Activated naive CD8-positive, alpha-beta T cell treated with anti-CD3 and anti-CD28 coated beads, Interleukin-2, amount 10 ng/mL, durations not matched to agents 7 days and 5 days (primary cell): ENCODE measurements around the gene PCDHGA1. TPM values are rescaled to one million over a fixed set of nuclear protein-coding genes. Genes with fewer than 3 reads are reported as not detected.
"Not testable (repeated sequence)": the region's sequence is repeated elsewhere in the genome, so short reads cannot be mapped to it uniquely, and the experiment has no call there.

Source experiments
- ATAC-seq: fragments of 150-1000 bp; cut with Tn5 transposase; one replicate; pipeline ENCODE4 v1.10.0; 2021; ENCODE audit warnings: low read depth, moderate library complexity
- POLR2A ChIA-PET: fragments of 350-600 bp; sonication (Branson Sonifier 250); formaldehyde crosslinking; loops from one replicate; lab custom pipeline; 2021; ENCODE audit warnings: antibody characterized with exemption; lab: Charles Lee
- DNase-seq: peaks from one replicate; pipeline ENCODE4 v3.0.0; 2021
- H3K27ac Mint-ChIP-seq: one replicate; pipeline ENCODE4 v1.8.0; 2022; ENCODE audit warnings: mild to moderate bottlenecking, mixed read lengths
- H3K27me3 Mint-ChIP-seq: one replicate; pipeline ENCODE4 v1.8.0; 2022; ENCODE audit warnings: mild to moderate bottlenecking, moderate library complexity, mixed read lengths
- H3K36me3 Mint-ChIP-seq: one replicate; pipeline ENCODE4 v1.8.0; 2021; ENCODE audit warnings: mild to moderate bottlenecking, mixed read lengths
- H3K4me1 Mint-ChIP-seq: one replicate; pipeline ENCODE4 v1.8.0; 2021; ENCODE audit warnings: mixed read lengths
- H3K4me3 Mint-ChIP-seq: one replicate; pipeline ENCODE4 v1.8.0; 2022; ENCODE audit warnings: mild to moderate bottlenecking, moderate library complexity, mixed read lengths
- H3K9me3 Mint-ChIP-seq: one replicate; pipeline ENCODE4 v1.8.0; 2021; ENCODE audit warnings: mixed read lengths
- total RNA-seq, 2 experiments: library from RNA; stranded (reverse); gene quantifications; one replicate each; pipeline ENCODE4 v1.2.3, GENCODE V29; 2021

PCDHGA1 gene
- total RNA-seq, 2 experiments from 2014 or later: 0.11 to 0.31 TPM

DNA sequence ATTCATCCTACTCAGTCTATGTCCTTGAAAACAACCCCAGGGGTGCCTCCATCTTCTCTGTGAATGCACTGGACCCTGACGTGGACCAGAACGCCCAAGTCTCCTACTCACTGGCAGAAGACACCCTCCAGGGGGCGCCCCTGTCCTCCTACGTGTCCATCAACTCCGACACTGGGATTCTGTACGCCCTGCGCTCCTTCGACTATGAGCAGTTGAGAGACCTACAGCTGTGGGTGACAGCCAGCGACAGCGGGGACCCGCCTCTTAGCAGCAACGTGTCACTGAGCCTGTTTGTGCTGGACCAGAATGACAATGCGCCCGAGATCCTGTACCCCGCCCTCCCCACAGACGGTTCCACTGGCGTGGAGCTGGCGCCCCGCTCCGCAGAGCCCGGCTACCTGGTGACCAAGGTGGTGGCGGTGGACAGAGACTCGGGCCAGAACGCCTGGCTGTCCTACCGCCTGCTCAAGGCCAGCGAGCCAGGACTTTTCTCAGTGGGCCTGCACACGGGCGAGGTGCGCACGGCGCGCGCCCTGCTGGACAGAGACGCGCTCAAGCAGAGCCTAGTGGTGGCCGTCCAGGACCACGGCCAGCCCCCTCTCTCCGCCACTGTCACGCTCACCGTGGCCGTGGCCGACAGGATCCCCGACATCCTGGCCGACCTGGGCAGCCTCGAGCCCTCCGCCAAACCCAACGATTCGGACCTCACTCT is 45.3 kb downstream of the PCDHGA1 start:
- H3K4me3 Mint-ChIP-seq, H3K27ac Mint-ChIP-seq, H3K36me3 Mint-ChIP-seq, DNase-seq, H3K4me1 Mint-ChIP-seq, ATAC-seq: not testable (repeated sequence)
- POLR2A ChIA-PET: interaction anchor here (0.6 kb wide), 1 partner anchor 55 kb away, joined by 3 read pairs; the partner anchor contains the start of gene TAF7
- H3K27me3 Mint-ChIP-seq: peaks cover 35% of the 10 kb centered on the region
- H3K9me3 Mint-ChIP-seq: peaks cover 33% of the 10 kb centered on the region

GRCh38 chr5:141382469-141383294 is 52.4 kb downstream of the PCDHGA1 start, which contains the start of gene PCDHGA7:
PCDHGA7 (plus strand) TSS chr5:141382742; CDS start chr5:141382900, 158 bp downstream.
- no peak for ATAC-seq
- H3K4me3 Mint-ChIP-seq: peak within 1 kb of the TSS; percentile 64
- DNase-seq: no peak
- peaks cover 14% of the 10 kb centered on the region for H3K9me3 Mint-ChIP-seq
- no peaks in the 10 kb centered on the region for H3K4me1 Mint-ChIP-seq
- H3K27ac Mint-ChIP-seq: no peak within 1 kb of the TSS
- POLR2A ChIA-PET: no interaction called here
- H3K36me3 Mint-ChIP-seq: no peaks in the 10 kb centered on the region
- peaks cover 27% of the 10 kb centered on the region for H3K27me3 Mint-ChIP-seq

DNA sequence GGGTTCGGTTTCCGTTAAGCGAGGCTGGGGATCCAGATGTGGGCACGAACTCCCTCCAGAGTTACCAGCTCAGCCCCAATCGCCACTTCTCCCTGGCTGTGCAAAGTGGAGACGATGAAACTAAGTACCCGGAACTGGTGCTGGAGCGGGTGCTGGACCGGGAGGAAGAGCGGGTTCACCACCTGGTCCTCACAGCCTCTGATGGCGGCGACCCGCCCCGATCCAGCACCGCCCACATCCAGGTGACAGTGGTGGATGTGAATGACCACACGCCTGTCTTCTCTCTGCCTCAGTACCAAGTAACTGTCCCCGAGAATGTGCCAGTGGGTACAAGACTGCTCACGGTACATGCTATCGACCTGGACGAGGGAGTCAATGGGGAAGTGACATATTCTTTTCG is 53.0 kb downstream of the PCDHGA1 start:
- Mint-ChIP-seq H3K27ac (no peak overlapping the region), H3K4me1 (no peaks in the 10 kb centered on the region), H3K36me3 (peaks cover under 1% of the 10 kb centered on the region), H3K27me3 (peaks cover 29% of the 10 kb centered on the region), H3K4me3 (no peak overlapping the region), H3K9me3 (peaks cover 16% of the 10 kb centered on the region)
- POLR2A ChIA-PET: no interaction called here
- no peak for DNase-seq
- no peak for ATAC-seq

DNA sequence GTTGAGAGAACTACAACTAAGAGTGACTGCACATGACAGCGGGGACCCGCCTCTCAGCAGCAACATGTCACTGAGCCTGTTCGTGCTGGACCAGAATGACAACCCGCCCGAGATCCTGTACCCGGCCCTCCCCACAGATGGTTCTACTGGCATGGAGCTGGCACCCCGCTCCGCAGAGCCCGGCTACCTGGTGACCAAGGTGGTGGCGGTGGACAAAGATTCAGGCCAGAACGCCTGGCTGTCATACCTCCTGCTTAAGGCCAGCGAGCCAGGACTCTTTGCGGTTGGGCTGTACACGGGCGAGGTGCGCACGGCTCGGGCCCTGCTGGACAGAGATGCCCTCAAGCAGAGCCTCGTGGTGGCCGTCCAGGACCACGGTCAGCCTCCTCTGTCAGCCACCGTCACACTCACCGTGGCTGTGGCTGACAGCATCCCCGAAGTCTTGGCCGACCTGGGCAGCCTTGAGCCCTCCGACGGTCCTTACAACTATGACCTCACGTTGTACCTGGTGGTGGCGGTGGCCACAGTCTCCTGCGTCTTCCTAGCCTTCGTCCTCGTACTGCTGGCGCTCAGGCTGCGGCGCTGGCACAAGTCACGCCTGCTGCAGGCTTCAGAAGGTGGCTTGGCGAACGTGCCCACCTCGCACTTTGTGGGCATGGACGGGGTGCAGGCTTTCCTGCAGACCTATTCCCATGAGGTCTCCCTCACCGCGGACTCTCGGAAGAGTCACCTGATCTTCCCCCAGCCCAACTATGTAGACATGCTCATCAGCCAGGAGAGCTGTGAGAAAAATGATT is 54.4 kb downstream of the PCDHGA1 start:
- DNase-seq (no peak), ATAC-seq (no peak)
- no peak overlapping the region for H3K27ac Mint-ChIP-seq
- H3K4me1 Mint-ChIP-seq: no peaks in the 10 kb centered on the region
- H3K9me3 Mint-ChIP-seq: peaks cover 19% of the 10 kb centered on the region
- H3K27me3 Mint-ChIP-seq: peaks cover 38% of the 10 kb centered on the region
- H3K36me3 Mint-ChIP-seq: peaks cover 3% of the 10 kb centered on the region
- POLR2A ChIA-PET: no interaction called here
- no peak overlapping the region for H3K4me3 Mint-ChIP-seq

DNA sequence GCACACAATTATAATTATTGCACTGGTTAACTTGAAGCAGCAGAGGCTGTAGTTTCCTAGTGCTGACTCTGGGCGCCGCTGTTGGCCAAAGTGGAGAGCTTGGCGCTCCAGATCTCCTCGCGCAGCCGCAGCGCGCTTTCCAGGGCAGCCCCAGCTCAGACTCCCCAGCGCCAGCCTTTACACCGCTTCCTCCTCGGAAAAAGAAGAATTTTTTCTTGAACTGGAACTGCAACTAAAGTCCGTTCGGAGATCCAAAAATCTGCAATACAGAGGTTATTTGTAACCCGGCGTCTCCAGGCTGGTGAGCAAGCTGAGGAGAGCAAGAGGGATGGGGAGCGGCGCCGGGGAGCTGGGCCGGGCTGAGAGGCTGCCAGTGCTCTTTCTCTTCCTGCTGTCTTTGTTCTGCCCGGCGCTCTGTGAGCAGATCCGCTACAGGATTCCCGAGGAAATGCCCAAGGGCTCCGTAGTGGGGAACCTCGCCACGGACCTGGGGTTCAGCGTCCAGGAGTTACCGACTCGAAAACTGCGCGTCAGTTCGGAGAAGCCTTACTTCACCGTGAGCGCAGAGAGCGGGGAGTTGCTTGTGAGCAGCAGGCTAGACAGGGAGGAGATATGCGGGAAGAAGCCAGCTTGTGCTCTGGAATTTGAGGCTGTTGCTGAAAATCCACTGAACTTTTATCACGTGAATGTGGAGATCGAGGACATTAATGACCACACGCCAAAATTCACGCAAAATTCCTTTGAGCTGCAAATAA is 57.4 kb downstream of the PCDHGA1 start, which contains the start of gene PCDHGB4:
Gene PCDHGB4 (plus strand): TSS at position 142 of the 755 bp plus-strand sequence. CDS start 187 bp downstream, at position 329.
- POLR2A ChIA-PET, H3K4me1 Mint-ChIP-seq, H3K36me3 Mint-ChIP-seq: not testable (repeated sequence)
- Mint-ChIP-seq H3K4me3 (peak within 1 kb of the TSS; percentile 30), H3K27me3 (peaks cover 36% of the 10 kb centered on the region), H3K9me3 (peaks cover 18% of the 10 kb centered on the region), H3K27ac (peak within 1 kb of the TSS; percentile 56)
- ATAC-seq (peak; percentile 58), DNase-seq (peak; percentile 52)

GRCh38 chr5:141388661-141389060 is 58.3 kb downstream of the PCDHGA1 start:
- POLR2A ChIA-PET: no interaction called here
- Mint-ChIP-seq H3K27me3 (peaks cover 30% of the 10 kb centered on the region), H3K36me3 (peaks cover 7% of the 10 kb centered on the region), H3K4me3 (no peak overlapping the region), H3K4me1 (no peaks in the 10 kb centered on the region), H3K9me3 (peaks cover 21% of the 10 kb centered on the region), H3K27ac (peak overlapping the region; percentile 56)
- ATAC-seq: no peak
- DNase-seq: no peak

DNA sequence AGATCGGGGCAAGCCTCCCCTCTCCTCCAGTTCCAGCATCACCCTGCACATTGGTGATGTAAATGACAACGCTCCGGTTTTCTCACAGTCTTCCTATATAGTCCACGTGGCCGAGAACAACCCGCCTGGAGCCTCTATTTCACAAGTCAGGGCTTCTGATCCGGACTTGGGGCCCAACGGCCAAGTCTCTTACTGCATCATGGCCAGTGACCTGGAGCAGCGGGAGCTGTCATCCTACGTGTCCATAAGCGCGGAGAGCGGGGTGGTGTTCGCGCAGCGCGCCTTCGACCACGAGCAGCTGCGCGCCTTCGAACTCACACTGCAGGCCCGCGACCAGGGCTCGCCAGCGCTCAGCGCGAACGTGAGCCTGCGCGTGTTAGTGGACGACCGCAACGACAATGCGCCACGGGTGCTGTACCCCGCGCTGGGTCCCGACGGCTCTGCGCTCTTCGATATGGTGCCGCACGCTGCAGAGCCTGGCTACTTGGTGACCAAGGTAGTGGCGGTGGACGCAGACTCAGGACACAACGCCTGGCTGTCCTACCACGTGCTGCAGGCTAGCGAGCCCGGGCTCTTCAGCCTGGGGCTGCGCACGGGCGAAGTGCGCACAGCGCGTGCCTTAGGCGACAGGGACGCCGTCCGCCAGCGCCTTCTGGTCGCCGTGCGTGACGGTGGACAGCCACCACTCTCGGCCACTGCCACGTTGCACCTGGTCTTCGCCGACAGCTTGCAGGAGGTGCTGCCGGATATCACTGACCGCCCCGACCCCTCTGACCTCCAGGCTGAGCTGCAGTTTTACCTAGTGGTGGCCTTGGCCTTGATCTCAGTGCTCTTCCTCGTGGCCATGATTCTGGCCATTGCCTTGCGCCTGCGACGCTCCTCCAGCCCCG is 59.1 kb downstream of the PCDHGA1 start:
- POLR2A ChIA-PET: no interaction called here
- ATAC-seq: no peak
- Mint-ChIP-seq H3K4me3 (no peak overlapping the region), H3K36me3 (peaks cover 7% of the 10 kb centered on the region), H3K27me3 (peaks cover 36% of the 10 kb centered on the region), H3K27ac (peak overlapping the region; percentile 70), H3K4me1 (no peaks in the 10 kb centered on the region), H3K9me3 (peaks cover 25% of the 10 kb centered on the region)
- DNase-seq: peak; percentile 25

DNA sequence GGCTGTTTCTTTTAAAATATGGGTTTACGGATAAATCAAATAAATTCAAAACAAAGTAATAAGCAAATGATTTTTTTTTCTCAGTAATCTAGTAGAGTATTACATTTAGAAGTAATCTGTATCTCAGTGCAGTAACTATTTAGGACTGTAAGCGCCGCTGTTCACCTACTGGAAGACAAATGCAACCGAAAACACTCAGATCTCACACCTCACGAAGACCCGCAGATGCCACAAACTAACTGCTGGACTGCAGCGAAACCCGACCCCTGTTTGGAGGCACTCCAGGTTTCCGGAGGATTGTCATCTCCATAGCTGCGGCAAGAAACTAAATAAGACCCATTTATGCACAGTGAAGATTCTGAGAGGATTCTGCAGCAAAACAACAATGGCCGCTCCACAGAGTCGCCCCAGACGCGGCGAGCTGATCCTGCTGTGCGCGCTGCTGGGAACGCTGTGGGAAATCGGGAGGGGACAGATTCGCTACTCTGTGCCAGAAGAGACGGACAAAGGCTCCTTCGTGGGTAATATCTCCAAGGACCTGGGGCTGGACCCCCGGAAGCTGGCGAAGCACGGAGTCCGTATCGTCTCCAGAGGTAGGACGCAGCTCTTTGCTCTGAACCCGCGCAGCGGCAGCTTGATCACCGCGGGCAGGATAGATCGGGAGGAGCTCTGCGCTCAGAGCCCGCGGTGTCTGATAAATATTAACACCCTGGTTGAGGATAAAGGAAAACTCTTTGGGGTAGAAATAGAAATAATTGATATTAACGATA is 62.3 kb downstream of the PCDHGA1 start, which contains the start of gene PCDHGA8:
Gene PCDHGA8 (plus strand): TSS at position 205 of the 770 bp plus-strand sequence. CDS start 181 bp downstream, at position 386.
- Mint-ChIP-seq H3K27ac (no peak within 1 kb of the TSS), H3K36me3 (peaks cover 7% of the 10 kb centered on the region), H3K9me3 (peaks cover 23% of the 10 kb centered on the region), H3K27me3 (peaks cover 48% of the 10 kb centered on the region), H3K4me1 (no peaks in the 10 kb centered on the region), H3K4me3 (no peak within 1 kb of the TSS)
- POLR2A ChIA-PET: no interaction called here
- no peak for ATAC-seq
- DNase-seq: no peak

DNA sequence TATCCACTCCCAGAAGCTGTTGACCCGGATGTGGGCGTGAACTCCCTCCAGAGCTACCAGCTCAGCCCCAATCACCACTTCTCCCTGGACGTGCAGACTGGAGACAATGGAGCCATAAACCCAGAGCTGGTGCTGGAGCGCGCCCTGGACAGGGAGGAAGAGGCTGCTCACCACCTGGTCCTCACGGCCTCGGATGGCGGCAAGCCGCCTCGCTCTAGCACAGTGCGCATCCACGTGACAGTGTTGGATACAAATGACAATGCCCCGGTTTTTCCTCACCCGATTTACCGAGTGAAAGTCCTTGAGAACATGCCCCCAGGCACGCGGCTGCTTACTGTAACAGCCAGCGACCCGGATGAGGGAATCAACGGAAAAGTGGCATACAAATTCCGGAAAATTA is 63.0 kb downstream of the PCDHGA1 start:
- H3K9me3 Mint-ChIP-seq: peaks cover 22% of the 10 kb centered on the region
- no peak overlapping the region for H3K27ac Mint-ChIP-seq
- no peaks in the 10 kb centered on the region for H3K4me1 Mint-ChIP-seq

DNA sequence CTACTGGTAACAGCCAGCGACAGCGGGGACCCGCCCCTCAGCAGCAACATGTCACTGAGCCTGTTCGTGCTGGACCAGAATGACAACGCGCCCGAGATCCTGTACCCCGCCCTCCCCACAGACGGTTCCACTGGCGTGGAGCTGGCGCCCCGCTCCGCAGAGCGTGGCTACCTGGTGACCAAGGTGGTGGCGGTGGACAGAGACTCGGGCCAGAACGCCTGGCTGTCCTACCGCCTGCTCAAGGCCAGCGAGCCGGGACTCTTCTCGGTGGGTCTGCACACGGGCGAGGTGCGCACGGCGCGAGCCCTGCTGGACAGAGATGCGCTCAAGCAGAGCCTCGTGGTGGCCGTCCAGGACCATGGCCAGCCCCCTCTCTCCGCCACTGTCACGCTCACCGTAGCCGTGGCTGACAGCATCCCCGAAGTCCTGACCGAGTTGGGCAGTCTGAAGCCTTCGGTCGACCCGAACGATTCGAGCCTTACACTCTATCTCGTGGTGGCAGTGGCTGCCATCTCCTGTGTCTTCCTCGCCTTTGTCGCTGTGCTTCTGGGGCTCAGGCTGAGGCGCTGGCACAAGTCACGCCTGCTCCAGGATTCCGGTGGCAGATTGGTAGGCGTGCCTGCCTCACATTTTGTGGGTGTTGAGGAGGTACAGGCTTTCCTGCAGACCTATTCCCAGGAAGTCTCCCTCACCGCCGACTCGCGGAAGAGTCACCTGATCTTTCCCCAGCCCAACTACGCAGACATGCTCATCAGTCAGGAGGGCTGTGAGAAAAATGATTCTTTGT is 64.3 kb downstream of the PCDHGA1 start:
- H3K4me1 Mint-ChIP-seq, POLR2A ChIA-PET, H3K27ac Mint-ChIP-seq, ATAC-seq, H3K36me3 Mint-ChIP-seq, H3K4me3 Mint-ChIP-seq, DNase-seq: not testable (repeated sequence)
- Mint-ChIP-seq H3K9me3 (peaks cover 21% of the 10 kb centered on the region), H3K27me3 (peaks cover 46% of the 10 kb centered on the region)

More for the DNA sequence above, 63.0 kb downstream of the PCDHGA1 start:
- no peak for ATAC-seq
- Mint-ChIP-seq H3K4me3 (no peak overlapping the region), H3K27me3 (peaks cover 47% of the 10 kb centered on the region), H3K36me3 (peaks cover 7% of the 10 kb centered on the region)
- POLR2A ChIA-PET: no interaction called here
- DNase-seq: no peak
